Hematopoietic multipotent progenitor cell treated with erythropoietin and hydrocortisone succinate and interleukin-3 and kit ligand, for 17 days (in vitro differentiated cells): ENCODE results near the gene IL34.

Experiments
- DNase-seq: peaks from one replicate; pipeline ENCODE4 v3.0.0-alpha.2; 2015; ENCODE audit warnings: low spot score

The IL34 gene

GRCh38 chr16:70689035-70689969 lies 42.9 kb downstream of the IL34 start:
- no peak for DNase-seq

DNA sequence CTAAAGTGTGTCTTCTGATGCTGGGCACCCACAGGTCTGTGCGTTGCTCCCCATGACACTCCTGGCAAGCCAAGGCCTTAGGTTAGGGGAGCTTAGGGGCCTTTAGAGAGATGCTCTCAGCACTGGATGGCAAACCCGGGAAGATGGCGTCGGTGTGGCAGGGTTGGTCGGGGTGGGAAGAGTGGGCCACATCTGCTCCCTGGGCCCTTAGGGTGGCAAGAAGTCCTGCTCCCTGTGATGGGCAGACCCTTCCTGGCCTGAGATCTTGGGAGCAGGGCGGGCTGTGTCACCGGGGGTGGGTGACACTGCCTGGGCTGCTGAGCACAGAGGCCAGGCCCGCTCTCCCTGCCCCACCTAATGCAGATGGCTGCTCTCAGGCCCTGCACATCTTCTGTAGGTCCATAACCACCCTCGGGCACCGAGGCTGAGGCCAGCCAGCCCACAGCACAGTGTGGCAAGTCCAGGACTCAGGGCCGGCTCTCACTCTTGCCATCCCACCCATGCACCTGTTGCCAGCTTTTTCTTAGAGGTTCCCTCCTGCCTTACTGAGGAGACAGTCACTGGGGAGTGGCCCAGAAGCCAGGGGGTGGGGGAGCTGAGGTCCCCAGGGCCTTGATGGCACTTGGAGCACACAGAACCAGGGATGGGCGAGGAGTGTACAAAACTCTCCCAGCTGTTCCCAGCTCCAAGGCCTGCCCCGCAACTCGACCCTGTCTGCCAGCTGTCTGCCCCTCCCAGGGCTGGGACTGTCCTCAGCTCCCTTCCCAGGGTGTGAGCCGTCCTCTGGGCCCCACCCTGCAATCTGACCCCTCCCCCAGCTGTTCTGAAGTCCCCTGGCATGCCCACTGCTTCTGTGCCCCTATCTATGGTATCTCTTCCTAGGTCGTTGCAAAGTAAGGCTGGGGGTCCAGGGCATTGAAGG lies 43.9 kb downstream of the IL34 start:
- no peak for DNase-seq

- DNase-seq, result no peak
These were observed 45.1 kb downstream of the IL34 start for GRCh38 chr16:70691223-70692129.

DNA sequence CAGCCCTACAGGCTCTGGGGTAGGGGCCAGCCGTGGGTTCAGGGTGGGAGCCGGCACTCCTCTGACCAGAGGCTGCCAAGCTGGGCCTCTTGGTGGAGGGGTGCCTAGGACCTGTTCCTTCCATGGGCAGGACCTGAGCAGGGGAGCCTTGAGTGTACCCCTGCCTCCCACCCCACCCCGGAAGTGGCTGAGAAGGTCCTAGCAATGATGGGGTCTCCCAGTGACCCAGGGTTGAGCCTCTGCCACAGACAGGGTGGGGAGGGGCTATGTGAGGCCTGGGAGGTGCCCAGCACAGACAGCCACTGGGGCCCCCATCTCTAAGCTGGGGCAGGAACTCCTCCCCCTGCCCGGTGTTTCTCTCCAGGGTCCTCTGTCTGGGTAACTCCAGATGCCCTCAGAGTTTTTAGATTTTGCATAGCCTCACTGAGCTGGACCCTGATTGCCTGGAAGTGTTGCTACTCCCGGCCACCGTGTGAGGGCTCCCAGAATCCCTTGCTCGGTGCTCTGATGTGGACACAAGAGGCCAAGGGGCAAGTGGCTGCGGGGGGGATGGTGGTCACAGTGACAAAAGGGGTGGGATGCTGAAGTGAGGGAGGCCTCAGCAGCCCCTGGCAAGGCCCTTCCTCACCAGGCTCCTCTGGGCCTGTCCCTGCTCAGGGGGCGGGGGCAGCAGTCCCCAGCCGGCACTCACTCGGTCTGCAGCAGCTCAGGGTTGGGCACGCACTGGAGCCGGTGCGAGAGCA lies 45.9 kb downstream of the IL34 start:
- DNase-seq, result no peak

- no peak for DNase-seq
These were observed 46.7 kb downstream of the IL34 start for GRCh38 chr16:70692873-70693671.

DNA sequence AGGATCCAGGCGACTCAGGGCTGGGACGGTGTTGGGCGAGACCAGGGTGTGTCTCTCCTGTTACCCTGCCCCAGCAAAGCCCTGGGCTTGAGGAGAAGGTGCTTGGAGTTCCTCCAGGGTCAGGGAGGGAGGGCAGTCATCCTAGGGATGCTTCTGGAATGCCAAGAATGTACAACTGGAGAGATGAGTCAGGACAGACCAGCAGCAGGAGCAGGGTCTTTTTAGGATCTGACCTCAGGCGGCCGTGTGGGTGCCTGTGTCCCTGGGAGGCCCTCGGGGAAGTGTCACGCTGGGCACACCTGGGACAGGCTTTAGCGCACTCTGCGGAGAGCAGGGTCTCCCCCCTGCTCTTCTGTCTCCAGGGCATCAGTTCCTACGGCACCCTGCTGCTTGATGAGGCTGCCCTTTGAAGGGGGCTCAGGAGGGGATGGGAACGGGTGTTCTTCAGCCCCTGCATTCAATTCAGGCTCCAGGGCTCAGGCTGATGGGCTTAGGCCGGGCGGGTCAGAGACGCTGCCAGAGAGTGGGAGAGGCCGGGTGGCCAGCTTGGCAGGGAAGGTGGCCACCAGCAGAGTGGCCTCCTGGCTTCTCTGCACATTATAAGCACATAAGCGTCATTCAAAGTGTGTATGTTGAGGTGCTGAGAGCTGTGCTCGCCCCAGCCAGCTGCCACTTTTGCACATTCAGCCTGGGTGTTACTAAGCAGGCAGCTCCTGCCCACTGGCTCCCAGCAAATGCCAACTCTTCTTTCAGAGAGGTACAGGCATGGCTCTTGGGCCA lies 47.9 kb downstream of the IL34 start:
- peak; percentile 23 for DNase-seq

- DNase-seq, result peak; percentile 55
These were observed 48.5 kb downstream of the IL34 start for GRCh38 chr16:70694868-70695218.

GRCh38 chr16:70695331-70696070 lies 49.1 kb downstream of the IL34 start:
- peak; percentile 91 for DNase-seq

- DNase-seq, result peak; percentile 42
These were observed 50.0 kb downstream of the IL34 start for GRCh38 chr16:70696355-70696754.

- DNase-seq, result peak; percentile 37
These were observed 50.7 kb downstream of the IL34 start for GRCh38 chr16:70696952-70697593.

DNA sequence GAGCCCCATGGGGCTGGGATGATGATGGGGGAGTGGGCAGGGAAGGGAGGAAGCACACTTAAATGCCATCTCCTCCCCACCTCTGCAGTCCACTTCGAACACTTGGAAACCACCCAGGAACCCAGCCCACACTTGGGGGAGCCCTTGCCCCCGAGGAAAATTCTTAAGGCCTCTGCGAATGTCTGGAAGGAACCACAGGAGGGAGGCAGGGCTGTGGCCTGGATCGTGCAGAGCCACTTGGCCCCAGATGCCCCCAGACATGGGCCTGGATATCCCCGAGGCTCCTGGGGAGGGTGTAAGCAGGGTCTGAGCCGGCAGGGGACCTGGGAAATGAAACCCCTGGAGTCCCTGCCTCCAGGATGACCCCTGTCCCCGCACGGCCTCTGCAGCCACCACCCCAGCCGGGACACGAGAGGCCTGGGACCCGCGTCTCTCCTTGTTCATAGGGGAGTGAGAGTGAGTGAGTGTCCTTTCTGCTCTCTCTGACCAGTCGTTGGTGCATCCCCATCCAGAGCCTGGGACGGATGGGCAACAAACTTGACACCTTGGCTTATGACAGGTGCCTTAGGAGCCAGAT lies 51.3 kb downstream of the IL34 start:
- DNase-seq, result no peak

- no peak for DNase-seq
These were observed 52.5 kb downstream of the IL34 start for GRCh38 chr16:70698901-70699300.

DNA sequence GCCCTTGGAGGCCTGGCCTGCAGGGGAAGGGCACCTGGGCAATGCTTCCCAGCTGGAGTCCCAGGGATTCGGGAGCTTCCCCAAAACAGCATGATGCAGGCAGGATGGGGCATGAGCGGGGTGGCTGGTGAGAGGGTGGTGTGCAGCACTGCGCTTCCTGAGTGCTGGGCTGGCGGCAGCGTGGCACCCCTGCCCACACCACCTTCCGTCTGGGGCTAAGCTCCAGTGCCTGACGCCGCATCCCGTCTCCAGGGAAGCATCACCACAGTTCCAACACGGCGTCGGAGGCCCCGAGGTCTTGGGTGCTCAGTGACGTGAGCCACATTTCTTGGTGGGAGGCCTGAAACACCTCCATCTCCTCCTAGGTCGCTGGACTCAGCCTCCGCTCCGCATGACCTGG lies 53.3 kb downstream of the IL34 start:
- DNase-seq, result no peak

GRCh38 chr16:70700101-70701020 lies 54.0 kb downstream of the IL34 start:
- no peak for DNase-seq

GRCh38 chr16:70701036-70701435 lies 54.7 kb downstream of the IL34 start:
- no peak for DNase-seq

- DNase-seq, result no peak
These were observed 55.2 kb downstream of the IL34 start for GRCh38 chr16:70701596-70701995.

DNA sequence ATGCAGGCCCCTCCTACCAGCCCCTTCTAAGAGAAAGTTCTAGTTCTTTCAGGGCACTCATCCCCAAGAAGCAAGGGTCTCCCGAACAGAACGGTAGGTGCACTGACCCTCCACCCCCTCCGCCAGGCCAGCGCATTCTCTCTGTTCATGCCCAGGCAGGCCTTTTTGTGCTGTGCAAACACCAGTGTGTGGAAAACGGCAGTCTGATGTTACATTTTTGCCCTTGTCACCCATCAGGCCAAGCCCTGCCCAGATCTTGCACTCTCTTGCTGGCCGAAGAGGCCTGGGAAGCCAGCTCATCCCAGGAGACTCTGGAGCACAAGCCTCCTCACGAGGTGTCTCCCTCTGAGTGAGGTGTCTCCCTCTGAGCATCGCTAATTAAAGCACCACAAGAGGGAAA lies 55.6 kb downstream of the IL34 start:
- no peak for DNase-seq
